ENCODE data around the gene RAD51B. TPM values are rescaled to one million over a fixed set of nuclear protein-coding genes. Genes with fewer than 3 reads are reported as not detected.
A peak's percentile ranks its signal among the peaks of the same experiment; 100 is the strongest.

The RAD51B gene
- total and polyA plus RNA-seq, 3 donors from 2014 or later: 5.5 to 22.5 (median 19.1) TPM

DNA sequence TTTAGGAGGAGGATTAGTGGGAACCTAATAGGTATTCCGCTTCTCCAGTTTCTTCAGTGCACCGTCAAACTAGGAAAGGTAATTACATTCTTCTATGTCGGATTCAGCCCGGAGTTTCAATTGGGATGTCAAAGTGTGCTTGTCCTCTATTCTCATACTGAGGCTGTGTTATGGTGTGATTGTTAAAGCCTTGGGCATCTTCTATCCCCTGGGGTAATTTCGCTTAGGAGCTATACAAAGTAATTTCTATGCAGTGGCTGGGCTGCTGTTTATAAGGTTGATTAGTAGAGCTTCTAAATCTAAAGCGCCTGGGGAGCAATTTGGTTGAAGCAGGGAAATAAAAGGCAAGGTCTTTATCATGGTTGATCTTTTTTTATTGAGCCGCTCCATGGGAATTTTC, 573.7 kb downstream of the RAD51B start:
- no peaks in the 10 kb centered on the region for H3K36me3 ChIP-seq (ENCODE audit: low read depth, missing control alignments)
- TF ChIP-seq CTCF (IDR thresholded peaks at IDR 0.05): no peak
- TF ChIP-seq POLR2A (IDR thresholded peaks at IDR 0.05): no peak
- WGBS, 2 donors: 88 to 92% methylated on average over 7 of the region's 7 CpGs
- H3K9me3 ChIP-seq: no peaks in the 10 kb centered on the region
- DNase-seq: no peak
- H3K27ac ChIP-seq: peak overlapping the region; percentile 55 to 75
- intact Hi-C loops (cut with DNase I; ENCODE audit: low total_unique reads): no loop called here
- no peak overlapping the region for H3K4me3 ChIP-seq
- no peaks in the 10 kb centered on the region for H3K27me3 ChIP-seq
- H3K4me1 ChIP-seq: peaks cover 52% of the 10 kb centered on the region

DNA sequence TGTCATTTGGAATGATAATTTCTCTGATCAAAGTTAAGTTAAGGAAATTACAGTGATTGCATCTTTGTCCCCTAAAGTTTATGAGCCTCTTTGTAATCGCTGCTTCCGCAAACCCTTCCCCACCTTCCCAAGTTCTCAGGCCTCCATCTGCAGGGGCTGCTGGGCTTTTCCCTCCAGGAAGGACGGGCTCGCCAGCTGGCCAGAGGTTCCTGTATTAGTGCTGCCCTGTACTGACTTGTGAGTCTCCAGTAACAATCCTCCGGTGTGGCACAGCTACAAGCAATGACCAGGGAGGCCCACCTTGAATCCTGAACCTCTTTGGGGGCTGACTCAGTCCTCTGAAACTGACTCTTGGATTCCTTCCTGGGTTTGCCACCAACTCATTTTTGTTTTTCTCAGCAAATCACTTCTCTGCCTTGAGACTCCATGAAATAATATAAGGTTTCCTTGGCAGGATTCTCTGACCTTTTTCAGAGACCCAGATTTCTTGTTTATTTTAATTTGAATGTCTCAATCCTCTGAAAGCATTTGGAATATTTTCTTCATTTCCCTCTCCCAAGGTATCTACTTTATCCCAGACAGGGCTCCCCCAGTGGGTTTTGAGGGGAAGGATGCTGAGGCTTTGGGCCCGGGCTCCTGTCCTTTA, 574.7 kb downstream of the RAD51B start:
- DNase-seq: no peak
- Histone ChIP-seq H3K4me1 (peaks cover 52% of the 10 kb centered on the region), H3K9me3 (no peaks in the 10 kb centered on the region), H3K27ac (peak overlapping the region; percentile 60 to 75), H3K36me3 (ENCODE audit: low read depth, missing control alignments) (no peaks in the 10 kb centered on the region), H3K27me3 (no peaks in the 10 kb centered on the region), H3K4me3 (no peak overlapping the region)
- TF ChIP-seq POLR2A (IDR thresholded peaks at IDR 0.05) (no peak), CTCF (IDR thresholded peaks at IDR 0.05) (no peak)
- intact Hi-C loops (cut with DNase I; ENCODE audit: low total_unique reads): no loop called here
- WGBS, 2 donors: 65 to 75% methylated on average over 5 to 6 of the region's 6 CpGs

- intact Hi-C loops (cut with DNase I; ENCODE audit: low total_unique reads): no loop called here
- TF ChIP-seq POLR2A (IDR thresholded peaks at IDR 0.05) (no peak), CTCF (IDR thresholded peaks at IDR 0.05) (no peak)
- Histone ChIP-seq H3K4me1 (peaks cover 53% of the 10 kb centered on the region), H3K27ac (peak overlapping the region; percentile 60 to 75), H3K36me3 (ENCODE audit: low read depth, missing control alignments) (no peaks in the 10 kb centered on the region), H3K9me3 (no peaks in the 10 kb centered on the region), H3K4me3 (no peak overlapping the region), H3K27me3 (no peaks in the 10 kb centered on the region)
- 41 to 55% methylated on average over 11 of the region's 11 CpGs for WGBS, 2 donors
- DNase-seq: no peak
These were observed 575.2 kb downstream of the RAD51B start for GRCh38 chr14:68394764-68395143.

- H3K4me3 ChIP-seq: no peak overlapping the region
- H3K9me3 ChIP-seq: no peaks in the 10 kb centered on the region
- peak; percentile 26 for DNase-seq
- no peaks in the 10 kb centered on the region for H3K27me3 ChIP-seq
- TF ChIP-seq CTCF (IDR thresholded peaks at IDR 0.05) (no peak), POLR2A (IDR thresholded peaks at IDR 0.05) (no peak)
- intact Hi-C loops (cut with DNase I; ENCODE audit: low total_unique reads): no loop called here
- 73 to 87% methylated on average over 4 of the region's 4 CpGs for WGBS, 2 donors
- H3K4me1 ChIP-seq: peaks cover 61% of the 10 kb centered on the region
- no peaks in the 10 kb centered on the region for H3K36me3 ChIP-seq (ENCODE audit: low read depth, missing control alignments)
- peak overlapping the region in 1 of 2 donors; percentile 75 for H3K27ac ChIP-seq
These were observed 576.0 kb downstream of the RAD51B start for GRCh38 chr14:68395604-68396003.

GRCh38 chr14:68396461-68396860, 576.9 kb downstream of the RAD51B start:
- no peak for DNase-seq
- TF ChIP-seq POLR2A (IDR thresholded peaks at IDR 0.05): no peak
- TF ChIP-seq CTCF (IDR thresholded peaks at IDR 0.05): no peak
- no peaks in the 10 kb centered on the region for H3K9me3 ChIP-seq
- no peaks in the 10 kb centered on the region for H3K36me3 ChIP-seq (ENCODE audit: low read depth, missing control alignments)
- H3K27ac ChIP-seq: no peak overlapping the region
- peaks cover 62% of the 10 kb centered on the region for H3K4me1 ChIP-seq
- 83 to 85% methylated on average over 3 of the region's 3 CpGs for WGBS, 2 donors
- no peak overlapping the region for H3K4me3 ChIP-seq
- H3K27me3 ChIP-seq: no peaks in the 10 kb centered on the region
- intact Hi-C loops (cut with DNase I; ENCODE audit: low total_unique reads): no loop called here
